ENCODE measurements around the gene SLC24A5.

The SLC24A5 gene

DNA sequence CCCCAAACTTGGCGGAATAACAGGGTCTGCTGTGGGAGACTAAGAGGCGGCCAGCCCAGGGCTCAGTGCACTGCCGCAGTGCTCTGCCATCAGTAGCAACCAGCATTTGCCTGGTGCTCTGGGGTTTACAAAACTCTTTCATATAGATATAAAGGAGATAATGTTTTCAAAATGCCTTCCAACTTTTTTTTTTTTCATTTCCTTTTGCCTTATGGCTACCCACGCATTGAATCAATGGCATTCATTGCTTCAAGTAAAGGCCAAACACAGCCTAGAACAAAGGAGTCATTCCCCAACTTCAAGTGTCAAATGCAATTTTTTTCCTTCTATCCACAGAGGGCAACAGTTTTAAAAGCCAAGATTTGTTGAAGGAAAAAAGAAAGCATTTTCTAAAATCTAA is 11.6 kb upstream of the SLC24A5 start:
- FAIRE-seq (no peak), DNase-seq (ENCODE audit: insufficient read length, low spot score) (no peak)
- TF ChIP-seq, protein P1, sequence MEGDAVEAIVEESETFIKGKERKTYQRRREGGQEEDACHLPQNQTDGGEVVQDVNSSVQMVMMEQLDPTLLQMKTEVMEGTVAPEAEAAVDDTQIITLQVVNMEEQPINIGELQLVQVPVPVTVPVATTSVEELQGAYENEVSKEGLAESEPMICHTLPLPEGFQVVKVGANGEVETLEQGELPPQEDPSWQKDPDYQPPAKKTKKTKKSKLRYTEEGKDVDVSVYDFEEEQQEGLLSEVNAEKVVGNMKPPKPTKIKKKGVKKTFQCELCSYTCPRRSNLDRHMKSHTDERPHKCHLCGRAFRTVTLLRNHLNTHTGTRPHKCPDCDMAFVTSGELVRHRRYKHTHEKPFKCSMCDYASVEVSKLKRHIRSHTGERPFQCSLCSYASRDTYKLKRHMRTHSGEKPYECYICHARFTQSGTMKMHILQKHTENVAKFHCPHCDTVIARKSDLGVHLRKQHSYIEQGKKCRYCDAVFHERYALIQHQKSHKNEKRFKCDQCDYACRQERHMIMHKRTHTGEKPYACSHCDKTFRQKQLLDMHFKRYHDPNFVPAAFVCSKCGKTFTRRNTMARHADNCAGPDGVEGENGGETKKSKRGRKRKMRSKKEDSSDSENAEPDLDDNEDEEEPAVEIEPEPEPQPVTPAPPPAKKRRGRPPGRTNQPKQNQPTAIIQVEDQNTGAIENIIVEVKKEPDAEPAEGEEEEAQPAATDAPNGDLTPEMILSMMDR (IDR thresholded peaks at IDR 0.05; ENCODE audit: insufficient read depth, missing control alignments): no peak

DNA sequence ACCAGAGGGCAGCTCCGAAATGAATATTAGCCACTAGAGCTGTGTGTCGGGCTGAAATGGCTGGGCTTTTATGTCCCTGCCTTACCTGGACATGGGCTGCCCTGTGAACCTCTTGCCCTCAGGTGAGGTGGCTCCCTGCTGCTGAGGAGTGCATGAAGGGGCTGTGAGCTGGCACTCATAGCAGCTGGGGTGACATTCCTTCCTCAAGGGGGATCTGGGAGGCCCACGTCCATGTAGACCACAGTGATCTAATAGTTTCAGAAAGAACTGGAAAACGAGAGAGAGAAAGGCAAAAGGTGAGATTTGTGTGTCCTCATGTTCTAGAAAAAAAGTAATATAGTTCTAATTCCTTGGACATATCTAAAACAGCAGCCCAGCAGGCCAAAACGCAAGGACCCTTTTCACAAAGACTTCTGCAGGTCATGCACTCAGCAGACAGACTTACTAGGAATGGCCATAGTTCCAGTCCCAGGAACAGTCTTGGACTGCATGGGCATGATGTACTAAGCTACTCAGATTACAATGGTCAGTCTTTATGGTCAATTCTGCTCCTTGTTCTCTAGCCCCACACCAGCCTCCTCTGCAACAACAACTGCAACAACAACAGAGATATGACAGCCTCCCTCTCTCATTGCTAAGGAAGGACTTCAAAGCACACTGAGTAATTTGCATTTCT is 10.8 kb upstream of the SLC24A5 start:
- no peak for DNase-seq (ENCODE audit: insufficient read length, low spot score)
- no peak for FAIRE-seq
- TF ChIP-seq, protein P1 (IDR thresholded peaks at IDR 0.05; ENCODE audit: insufficient read depth, missing control alignments): no peak

DNA sequence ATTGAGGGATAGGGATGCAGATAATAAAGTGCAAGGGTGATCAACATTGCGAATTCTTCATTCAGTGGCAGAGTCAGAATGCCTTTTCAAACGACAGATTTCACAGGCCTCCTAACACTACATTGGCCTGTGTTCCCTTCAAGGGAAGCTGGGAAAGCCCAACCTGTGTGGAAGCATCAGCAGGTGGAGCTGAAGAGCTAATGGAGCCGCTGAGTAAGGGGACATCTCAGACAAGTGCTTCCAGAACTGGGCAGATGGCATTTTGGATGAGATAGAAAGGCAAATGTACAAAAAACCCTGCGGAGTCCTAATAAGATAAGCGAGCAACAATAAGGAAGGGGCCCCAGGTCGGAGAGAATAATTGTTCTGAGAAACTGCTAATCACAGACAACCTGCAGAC is 8.5 kb upstream of the SLC24A5 start:
- FAIRE-seq: no peak
- DNase-seq (ENCODE audit: insufficient read length, low spot score): no peak

DNA sequence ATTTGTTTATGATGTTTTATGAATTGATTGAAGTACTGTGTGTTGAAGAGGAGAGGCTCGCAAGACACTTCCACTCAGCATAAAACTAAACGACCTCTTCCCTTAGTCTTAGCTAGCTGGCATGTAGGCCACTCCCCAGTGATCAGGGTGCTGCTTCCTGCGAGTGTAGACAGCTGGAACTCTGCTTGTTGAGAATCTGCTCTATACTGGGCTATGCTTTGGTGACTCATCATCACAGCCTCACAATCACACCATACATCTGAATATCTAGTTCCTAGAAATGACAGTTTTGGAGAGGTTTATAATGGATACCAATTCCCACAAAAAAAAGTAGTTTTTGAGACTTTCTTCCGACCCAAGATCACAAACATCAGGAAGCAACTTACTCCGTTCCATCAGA is 1.5 kb upstream of the SLC24A5 start:
- FAIRE-seq: no peak
- no peak for DNase-seq (ENCODE audit: insufficient read length, low spot score)

More for the DNA sequence above, 8.5 kb upstream of the SLC24A5 start:
- TF ChIP-seq, protein P1 (IDR thresholded peaks at IDR 0.05; ENCODE audit: insufficient read depth, missing control alignments): peak; percentile 74

DNA sequence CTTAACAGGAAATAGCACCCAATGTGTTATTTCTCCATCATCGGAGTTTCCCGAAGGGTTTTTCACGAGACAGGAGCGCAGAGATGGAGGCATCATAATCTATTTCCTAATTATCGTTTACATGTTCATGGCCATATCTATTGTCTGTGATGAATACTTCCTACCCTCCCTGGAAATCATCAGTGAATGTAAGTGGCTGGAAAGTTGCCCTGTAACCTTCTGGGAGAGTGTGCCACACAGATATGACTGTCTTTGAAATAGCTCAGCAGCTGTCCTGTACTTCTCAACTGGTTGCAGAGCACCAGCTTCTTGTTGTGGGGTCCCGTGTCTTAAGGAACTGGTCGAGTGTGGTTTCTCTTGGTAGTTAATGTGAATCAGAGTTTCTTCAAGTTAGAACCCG is 1.1 kb downstream of the SLC24A5 start:
- FAIRE-seq (no peak), DNase-seq (ENCODE audit: insufficient read length, low spot score) (no peak)
- TF ChIP-seq, protein P1 (IDR thresholded peaks at IDR 0.05; ENCODE audit: insufficient read depth, missing control alignments): no peak

More for the DNA sequence above, 1.5 kb upstream of the SLC24A5 start:
- TF ChIP-seq, protein P1 (IDR thresholded peaks at IDR 0.05; ENCODE audit: insufficient read depth, missing control alignments): no peak

DNA sequence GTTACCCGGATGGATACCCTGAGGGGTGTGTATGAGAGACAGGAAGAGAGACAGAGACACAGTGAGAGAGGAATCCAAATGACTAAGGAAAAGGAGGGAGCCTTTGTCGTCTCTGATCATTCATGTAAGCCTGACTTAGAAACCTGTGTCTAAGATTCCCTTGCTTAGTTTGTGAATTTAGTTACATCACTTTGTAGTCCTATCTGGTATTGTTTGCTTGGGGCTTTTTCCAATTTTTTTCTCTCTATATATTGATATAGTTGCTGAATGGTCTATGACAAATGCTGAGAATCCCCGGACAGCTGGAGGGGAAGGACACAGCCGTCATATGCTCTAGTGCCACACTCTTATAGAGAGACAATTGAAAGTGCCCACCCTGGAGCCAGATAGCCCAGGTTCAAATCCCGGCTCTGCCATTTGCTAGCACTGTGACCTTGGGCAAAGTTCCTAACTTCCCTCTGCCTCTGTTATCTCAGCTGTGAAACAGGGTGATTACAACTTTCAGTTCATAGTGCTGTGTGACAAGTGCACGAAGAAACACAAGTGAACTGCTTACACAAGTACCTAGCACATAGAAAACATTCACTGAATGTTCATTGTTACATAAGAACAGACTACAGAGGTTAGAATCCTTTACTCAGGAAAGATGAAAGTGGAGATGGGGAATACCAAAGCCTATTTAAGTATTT is 6.0 kb downstream of the SLC24A5 start:
- TF ChIP-seq, protein P1 (IDR thresholded peaks at IDR 0.05; ENCODE audit: insufficient read depth, missing control alignments): no peak

DNA sequence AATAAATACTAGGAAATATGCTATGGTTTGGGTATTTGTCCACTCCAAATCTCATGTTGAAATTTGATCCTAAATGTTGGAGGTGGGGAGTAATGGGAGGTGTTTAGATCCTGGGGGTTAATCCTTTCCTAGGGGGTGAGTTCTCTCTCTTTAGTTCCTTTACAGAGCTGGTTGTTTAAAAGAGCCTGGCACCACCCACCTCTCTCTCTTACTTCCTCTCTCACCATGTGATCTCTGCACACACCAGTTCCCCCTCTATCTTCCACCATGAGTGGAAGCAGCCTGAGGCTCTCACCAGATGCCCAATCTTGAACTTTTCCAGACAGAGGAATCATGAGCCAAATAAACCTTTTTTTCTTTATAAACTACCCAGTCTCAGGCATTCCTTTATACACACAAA is 10.5 kb downstream of the SLC24A5 start:
- no peak for FAIRE-seq
- TF ChIP-seq, protein P1 (IDR thresholded peaks at IDR 0.05; ENCODE audit: insufficient read depth, missing control alignments): no peak

More for the DNA sequence above, 6.0 kb downstream of the SLC24A5 start:
- DNase-seq (ENCODE audit: insufficient read length, low spot score) (no peak), FAIRE-seq (no peak)

More for the DNA sequence above, 10.5 kb downstream of the SLC24A5 start:
- DNase-seq (ENCODE audit: insufficient read length, low spot score): no peak

All from D721Med (cell line).